ENCODE measurements around the gene MEGF8.

The MEGF8 gene

GRCh38 chr19:42295831-42296525, 29.5 kb upstream of the MEGF8 start:
- Histone ChIP-seq H3K4me2 (ENCODE audit: low read length) (no peak overlapping the region), H3K27ac (ENCODE audit: low read length) (no peak overlapping the region), H4K20me1 (ENCODE audit: insufficient read depth, low read length) (no peaks in the 10 kb centered on the region), H2AFZ (ENCODE audit: low read depth, low read length) (no peak overlapping the region), H3K4me3 (ENCODE audit: low read length) (no peak overlapping the region), H3K27me3 (ENCODE audit: low read depth, low read length) (no peaks in the 10 kb centered on the region), H3K9ac (ENCODE audit: low read length) (no peak overlapping the region), H3K36me3 (replicated peaks; ENCODE audit: low read depth, low read length) (peaks cover 30% of the 10 kb centered on the region), H3K4me1 (ENCODE audit: low read length) (no peaks in the 10 kb centered on the region), H3K79me2 (ENCODE audit: low read length) (no peaks in the 10 kb centered on the region), H3K9me3 (ENCODE audit: insufficient read depth, low read length) (no peaks in the 10 kb centered on the region)
- peak; percentile 95 for TF ChIP-seq CTCF (IDR thresholded peaks at IDR 0.05; ENCODE audit: low read depth, low read length)
- no peak for TF ChIP-seq EZH2phosphoT487 (IDR thresholded peaks at IDR 0.05; ENCODE audit: low read depth)

GRCh38 chr19:42297039-42297438, 28.4 kb upstream of the MEGF8 start:
- no peaks in the 10 kb centered on the region for H4K20me1 ChIP-seq (ENCODE audit: insufficient read depth, low read length)
- H3K36me3 ChIP-seq (replicated peaks; ENCODE audit: low read depth, low read length), result peaks cover 27% of the 10 kb centered on the region
- no peak overlapping the region for H3K9ac ChIP-seq (ENCODE audit: low read length)
- H3K27ac ChIP-seq (ENCODE audit: low read length), result no peak overlapping the region
- no peak for TF ChIP-seq CTCF (IDR thresholded peaks at IDR 0.05; ENCODE audit: low read depth, low read length)
- no peak for TF ChIP-seq EZH2phosphoT487 (IDR thresholded peaks at IDR 0.05; ENCODE audit: low read depth)
- H3K9me3 ChIP-seq (ENCODE audit: insufficient read depth, low read length), result no peaks in the 10 kb centered on the region
- no peak overlapping the region for H3K4me3 ChIP-seq (ENCODE audit: low read length)
- no peak overlapping the region for H3K4me2 ChIP-seq (ENCODE audit: low read length)
- peaks cover 8% of the 10 kb centered on the region for H3K4me1 ChIP-seq (ENCODE audit: low read length)
- H3K79me2 ChIP-seq (ENCODE audit: low read length), result peaks cover 5% of the 10 kb centered on the region
- H3K27me3 ChIP-seq (ENCODE audit: low read depth, low read length), result no peaks in the 10 kb centered on the region
- no peak overlapping the region for H2AFZ ChIP-seq (ENCODE audit: low read depth, low read length)

- peak within 1 kb of the TSS; percentile 59 for H3K27ac ChIP-seq (ENCODE audit: low read length)
- H4K20me1 ChIP-seq (ENCODE audit: insufficient read depth, low read length), result no peaks in the 10 kb centered on the region
- no peaks in the 10 kb centered on the region for H3K9me3 ChIP-seq (ENCODE audit: insufficient read depth, low read length)
- peaks cover 6% of the 10 kb centered on the region for H3K36me3 ChIP-seq (replicated peaks; ENCODE audit: low read depth, low read length)
- TF ChIP-seq EZH2phosphoT487 (IDR thresholded peaks at IDR 0.05; ENCODE audit: low read depth), result no peak
- no peak for TF ChIP-seq CTCF (IDR thresholded peaks at IDR 0.05; ENCODE audit: low read depth, low read length)
- H3K4me3 ChIP-seq (ENCODE audit: low read length), result peak within 1 kb of the TSS; percentile 98
- peak within 1 kb of the TSS; percentile 88 for H2AFZ ChIP-seq (ENCODE audit: low read depth, low read length)
- peaks cover 17% of the 10 kb centered on the region for H3K4me1 ChIP-seq (ENCODE audit: low read length)
- peak within 1 kb of the TSS; percentile 87 for H3K9ac ChIP-seq (ENCODE audit: low read length)
- H3K79me2 ChIP-seq (ENCODE audit: low read length), result peaks cover 7% of the 10 kb centered on the region
- peak within 1 kb of the TSS; percentile 96 for H3K4me2 ChIP-seq (ENCODE audit: low read length)
- H3K27me3 ChIP-seq (ENCODE audit: low read depth, low read length), result no peaks in the 10 kb centered on the region
These were observed 23.7 kb upstream of the MEGF8 start, which contains the start of gene PRR19 for GRCh38 chr19:42301646-42302203. Gene PRR19, plus strand, starts transcription at chr19:42302132. Its CDS starts 7,453 bp downstream, at chr19:42309585.

GRCh38 chr19:42303101-42303464, 22.4 kb upstream of the MEGF8 start:
- Histone ChIP-seq H3K9ac (ENCODE audit: low read length) (peak overlapping the region; percentile 87), H3K9me3 (ENCODE audit: insufficient read depth, low read length) (no peaks in the 10 kb centered on the region), H3K36me3 (replicated peaks; ENCODE audit: low read depth, low read length) (peaks cover 6% of the 10 kb centered on the region), H3K4me3 (ENCODE audit: low read length) (peak overlapping the region; percentile 98), H3K79me2 (ENCODE audit: low read length) (peaks cover 7% of the 10 kb centered on the region), H3K27me3 (ENCODE audit: low read depth, low read length) (no peaks in the 10 kb centered on the region), H3K27ac (ENCODE audit: low read length) (peak overlapping the region; percentile 54), H3K4me2 (ENCODE audit: low read length) (peak overlapping the region; percentile 96), H3K4me1 (ENCODE audit: low read length) (peaks cover 17% of the 10 kb centered on the region), H2AFZ (ENCODE audit: low read depth, low read length) (peak overlapping the region; percentile 88), H4K20me1 (ENCODE audit: insufficient read depth, low read length) (no peaks in the 10 kb centered on the region)
- TF ChIP-seq CTCF (IDR thresholded peaks at IDR 0.05; ENCODE audit: low read depth, low read length) (no peak), EZH2phosphoT487 (IDR thresholded peaks at IDR 0.05; ENCODE audit: low read depth) (no peak)
